Smooth muscle cell (in vitro differentiated cells): ENCODE measurements around the gene PTP4A1. TPM values are rescaled to one million over a fixed set of nuclear protein-coding genes. Genes with fewer than 3 reads are reported as not detected.

Source experiments
- DNase-seq: peaks from one replicate; lab custom pipeline; 2025; ENCODE audit not compliant: unreplicated experiment; lab: John Stamatoyannopoulos, UW
- H2AFZ ChIP-seq: fragments of 200-600 bp; sonication (generic); 2 replicates; pipeline ENCODE4 v1.6.0; 2016; ENCODE audit warnings: antibody characterized with exemption, low read depth, mild to moderate bottlenecking
- H3F3A ChIP-seq: fragments of 200-600 bp; sonication (generic); 2 replicates; pipeline ENCODE4 v1.6.0; 2017; ENCODE audit warnings: antibody characterized with exemption, low read depth
- H3K27ac ChIP-seq: fragments of 200-600 bp; sonication (generic); 2 replicates; pipeline ENCODE4 v1.5.1; 2016; ENCODE audit warnings: low read depth, mild to moderate bottlenecking
- H3K27me3 ChIP-seq: fragments of 200-600 bp; sonication (generic); 2 replicates; pipeline ENCODE4 v1.6.1; 2016; ENCODE audit warnings: low read depth, mild to moderate bottlenecking
- H3K36me3 ChIP-seq: fragments of 200-600 bp; sonication (generic); 2 replicates; pipeline ENCODE4 v1.5.1; 2016; ENCODE audit warnings: low read depth
- H3K4me1 ChIP-seq: fragments of 200-600 bp; sonication (generic); 2 replicates; pipeline ENCODE4 v1.5.1; 2016; ENCODE audit warnings: low read depth
- H3K4me2 ChIP-seq: fragments of 200-600 bp; sonication (generic); 2 replicates; pipeline ENCODE4 v1.6.0; 2016; ENCODE audit warnings: mild to moderate bottlenecking
- H3K4me3 ChIP-seq: fragments of 200-600 bp; sonication (generic); 2 replicates; pipeline ENCODE4 v1.5.1; 2016; ENCODE audit warnings: mild to moderate bottlenecking
- H3K79me2 ChIP-seq: fragments of 200-600 bp; sonication (generic); 2 replicates; pipeline ENCODE4 v1.6.0; 2016; ENCODE audit warnings: low read depth, mild to moderate bottlenecking
- H3K9ac ChIP-seq: fragments of 200-600 bp; sonication (generic); 2 replicates; pipeline ENCODE4 v1.6.0; 2016; ENCODE audit warnings: low read depth
- H3K9me3 ChIP-seq: fragments of 200-600 bp; sonication (generic); replicated peaks from 2 replicates; pipeline ENCODE4 v1.5.1; 2016; ENCODE audit warnings: low read depth
- H4K20me1 ChIP-seq: fragments of 200-600 bp; sonication (generic); 2 replicates; pipeline ENCODE4 v1.6.0; 2016; ENCODE audit warnings: low read depth
- WGBS: methylation state at CpG from one replicate; pipeline ENCODE4 v1.1.7; 2016; ENCODE audit warnings: low lambda C conversion rate; 5-methylcytosine and 5-hydroxymethylcytosine counted together
- polyA plus RNA-seq: library from polyadenylated mRNA; unstranded; fragments of >200 nt; fragmentation: Nextera tagmentation; extraction: Ambion mirVana; gene quantifications from 2 replicates; pipeline ENCODE4 v1.2.1, GENCODE V29; 2016
- total RNA-seq: library from RNA; depleted of rRNA; stranded (reverse); fragments of >200 nt; gene quantifications from 2 replicates; pipeline ENCODE4 v1.2.3, GENCODE V29; 2014
- TF ChIP-seq, protein P1 (sequence below): fragments of 200-600 bp; sonication (generic); IDR thresholded peaks from 2 replicates; pipeline ENCODE4 v1.5.1; 2017; ENCODE audit warnings: borderline replicate concordance, mild to moderate bottlenecking, antibody characterized with exemption; ENCODE audit not compliant: insufficient read depth, poor library complexity, severe bottlenecking

The PTP4A1 gene
- total and polyA plus RNA-seq, 2 experiments from 2014 or later: 98.8 to 147 TPM

GRCh38 chr6:63526931-63527330 is 45.3 kb upstream of the PTP4A1 start:
- H3F3A ChIP-seq: peaks cover 10% of the 10 kb centered on the region
- no peaks in the 10 kb centered on the region for H3K36me3 ChIP-seq
- H2AFZ ChIP-seq: peak overlapping the region; percentile 31
- no peak overlapping the region for H3K4me3 ChIP-seq
- peak overlapping the region; percentile 67 for H3K4me2 ChIP-seq
- H3K27ac ChIP-seq: peak overlapping the region; percentile 98
- no peaks in the 10 kb centered on the region for H3K27me3 ChIP-seq
- H3K4me1 ChIP-seq: peaks cover 7% of the 10 kb centered on the region
- no peaks in the 10 kb centered on the region for H3K9me3 ChIP-seq
- H4K20me1 ChIP-seq: no peaks in the 10 kb centered on the region
- no peaks in the 10 kb centered on the region for H3K79me2 ChIP-seq
- H3K9ac ChIP-seq: peak overlapping the region; percentile 82
- TF ChIP-seq, protein P1, sequence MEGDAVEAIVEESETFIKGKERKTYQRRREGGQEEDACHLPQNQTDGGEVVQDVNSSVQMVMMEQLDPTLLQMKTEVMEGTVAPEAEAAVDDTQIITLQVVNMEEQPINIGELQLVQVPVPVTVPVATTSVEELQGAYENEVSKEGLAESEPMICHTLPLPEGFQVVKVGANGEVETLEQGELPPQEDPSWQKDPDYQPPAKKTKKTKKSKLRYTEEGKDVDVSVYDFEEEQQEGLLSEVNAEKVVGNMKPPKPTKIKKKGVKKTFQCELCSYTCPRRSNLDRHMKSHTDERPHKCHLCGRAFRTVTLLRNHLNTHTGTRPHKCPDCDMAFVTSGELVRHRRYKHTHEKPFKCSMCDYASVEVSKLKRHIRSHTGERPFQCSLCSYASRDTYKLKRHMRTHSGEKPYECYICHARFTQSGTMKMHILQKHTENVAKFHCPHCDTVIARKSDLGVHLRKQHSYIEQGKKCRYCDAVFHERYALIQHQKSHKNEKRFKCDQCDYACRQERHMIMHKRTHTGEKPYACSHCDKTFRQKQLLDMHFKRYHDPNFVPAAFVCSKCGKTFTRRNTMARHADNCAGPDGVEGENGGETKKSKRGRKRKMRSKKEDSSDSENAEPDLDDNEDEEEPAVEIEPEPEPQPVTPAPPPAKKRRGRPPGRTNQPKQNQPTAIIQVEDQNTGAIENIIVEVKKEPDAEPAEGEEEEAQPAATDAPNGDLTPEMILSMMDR: no peak
- no peak for DNase-seq

- Histone ChIP-seq H3K4me3 (no peak overlapping the region), H3F3A (peaks cover 10% of the 10 kb centered on the region), H3K27ac (peak overlapping the region; percentile 98), H4K20me1 (no peaks in the 10 kb centered on the region), H3K9me3 (no peaks in the 10 kb centered on the region), H3K27me3 (no peaks in the 10 kb centered on the region), H3K36me3 (no peaks in the 10 kb centered on the region), H3K79me2 (no peaks in the 10 kb centered on the region), H2AFZ (no peak overlapping the region), H3K9ac (peak overlapping the region; percentile 82), H3K4me1 (peaks cover 7% of the 10 kb centered on the region), H3K4me2 (peak overlapping the region; percentile 67)
- WGBS: 48% methylated on average over 6 of the region's 6 CpGs
- TF ChIP-seq, protein P1: no peak
- DNase-seq: no peak
These were observed 44.4 kb upstream of the PTP4A1 start for GRCh38 chr6:63527658-63528514.

DNA sequence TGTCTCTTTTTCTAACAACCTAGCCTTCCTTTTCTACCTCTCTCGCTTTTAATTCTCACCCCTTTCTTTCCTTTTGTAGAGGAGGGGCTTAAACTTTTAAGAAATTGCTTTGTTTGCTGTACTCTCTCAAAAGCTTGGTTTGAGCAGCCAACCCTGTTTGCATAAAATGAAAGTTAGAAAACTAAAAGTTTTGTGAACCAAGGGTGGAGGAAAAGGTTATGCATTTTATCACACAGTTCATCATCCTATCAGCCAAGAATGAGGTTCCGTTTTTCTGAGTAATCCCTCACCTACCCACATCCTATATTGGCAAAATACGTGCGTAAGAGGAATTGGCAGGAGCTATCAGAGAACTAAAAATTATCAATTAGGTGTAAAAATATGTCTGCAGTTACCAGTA is 42.8 kb upstream of the PTP4A1 start:
- TF ChIP-seq, protein P1: no peak
- peak overlapping the region; percentile 56 for H3K4me2 ChIP-seq
- H3K9ac ChIP-seq: no peak overlapping the region
- no peaks in the 10 kb centered on the region for H3K79me2 ChIP-seq
- no peak overlapping the region for H3K4me3 ChIP-seq
- WGBS: 68% methylated on average over 4 of the region's 4 CpGs
- peak overlapping the region; percentile 32 for H3K27ac ChIP-seq
- no peaks in the 10 kb centered on the region for H3K27me3 ChIP-seq
- no peaks in the 10 kb centered on the region for H4K20me1 ChIP-seq
- DNase-seq: no peak
- H3K9me3 ChIP-seq: no peaks in the 10 kb centered on the region
- H3K36me3 ChIP-seq: no peaks in the 10 kb centered on the region
- peak overlapping the region; percentile 85 for H2AFZ ChIP-seq
- peaks cover 7% of the 10 kb centered on the region for H3K4me1 ChIP-seq
- H3F3A ChIP-seq: peaks cover 10% of the 10 kb centered on the region

DNA sequence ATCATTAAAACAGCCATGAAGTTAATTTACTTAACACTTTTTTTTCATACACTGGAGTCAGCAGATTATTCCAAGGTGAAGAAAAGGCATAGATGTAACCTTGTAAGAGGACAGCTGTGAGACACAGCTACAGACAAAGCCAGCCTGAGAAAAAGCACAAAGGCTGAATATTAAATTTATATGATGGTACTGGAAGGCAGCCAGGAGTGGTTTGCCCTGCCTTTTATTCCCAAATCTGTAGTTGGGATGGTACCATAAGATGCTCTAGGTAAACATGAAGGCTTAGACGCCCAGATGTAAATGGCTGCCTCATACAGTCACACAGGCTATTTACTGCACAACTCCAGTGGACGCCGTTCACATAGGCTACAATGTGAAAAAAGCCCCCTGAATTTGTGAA is 42.1 kb upstream of the PTP4A1 start:
- no peaks in the 10 kb centered on the region for H3K36me3 ChIP-seq
- no peaks in the 10 kb centered on the region for H4K20me1 ChIP-seq
- TF ChIP-seq, protein P1: no peak
- no peak overlapping the region for H3K4me2 ChIP-seq
- H3K79me2 ChIP-seq: no peaks in the 10 kb centered on the region
- H3F3A ChIP-seq: peaks cover 10% of the 10 kb centered on the region
- H3K9ac ChIP-seq: no peak overlapping the region
- 94% methylated on average over 3 of the region's 3 CpGs for WGBS
- H2AFZ ChIP-seq: no peak overlapping the region
- no peak overlapping the region for H3K4me3 ChIP-seq
- DNase-seq: no peak
- peaks cover 7% of the 10 kb centered on the region for H3K4me1 ChIP-seq
- no peak overlapping the region for H3K27ac ChIP-seq
- H3K27me3 ChIP-seq: no peaks in the 10 kb centered on the region
- H3K9me3 ChIP-seq: no peaks in the 10 kb centered on the region
